ENCODE data around the gene CD2AP.

Gene CD2AP

DNA sequence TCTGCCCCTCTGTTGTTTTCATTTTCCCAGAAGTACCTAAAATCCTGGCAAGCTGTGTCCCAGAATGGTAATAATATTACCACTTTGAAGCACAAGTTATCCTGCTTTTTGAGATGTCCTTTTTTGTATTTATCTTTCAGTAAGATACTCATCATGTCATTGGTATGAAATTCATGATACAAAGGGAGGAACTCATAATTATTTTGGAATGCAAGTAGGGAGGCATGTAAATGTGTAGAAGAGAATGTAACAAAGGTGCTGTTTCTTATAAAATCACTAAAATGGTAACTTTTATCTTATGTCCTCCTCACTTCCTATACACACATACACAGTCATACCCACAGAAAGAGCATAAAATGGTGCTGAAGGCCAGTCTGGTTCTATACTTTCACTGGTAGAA is 109.9 kb downstream of the CD2AP start:
- Histone ChIP-seq H3K36me3 (ENCODE audit: control insufficient read depth in 2 of 2, insufficient read depth in 2 of 2, low read length in 2 of 2) (peaks cover 37 to 52% of the 10 kb centered on the region in 2 donors), H3K9ac (ENCODE audit: low read depth in 1 of 2, low read length in 2 of 2) (no peak overlapping the region), H3K27me3 (ENCODE audit: control insufficient read depth in 2 of 2, insufficient read depth in 2 of 2, low read length in 2 of 2) (no peaks in the 10 kb centered on the region), H3K4me3 (ENCODE audit: low read length in 2 of 2) (no peak overlapping the region), H3K9me3 (ENCODE audit: control insufficient read depth in 2 of 2, low read length in 2 of 2) (no peaks in the 10 kb centered on the region), H3K27ac (ENCODE audit: low read depth in 2 of 2, low read length in 2 of 2) (no peak overlapping the region), H3K4me1 (ENCODE audit: control insufficient read depth in 2 of 2, insufficient read depth in 2 of 2, low read length in 2 of 2) (no peaks in the 10 kb centered on the region)

DNA sequence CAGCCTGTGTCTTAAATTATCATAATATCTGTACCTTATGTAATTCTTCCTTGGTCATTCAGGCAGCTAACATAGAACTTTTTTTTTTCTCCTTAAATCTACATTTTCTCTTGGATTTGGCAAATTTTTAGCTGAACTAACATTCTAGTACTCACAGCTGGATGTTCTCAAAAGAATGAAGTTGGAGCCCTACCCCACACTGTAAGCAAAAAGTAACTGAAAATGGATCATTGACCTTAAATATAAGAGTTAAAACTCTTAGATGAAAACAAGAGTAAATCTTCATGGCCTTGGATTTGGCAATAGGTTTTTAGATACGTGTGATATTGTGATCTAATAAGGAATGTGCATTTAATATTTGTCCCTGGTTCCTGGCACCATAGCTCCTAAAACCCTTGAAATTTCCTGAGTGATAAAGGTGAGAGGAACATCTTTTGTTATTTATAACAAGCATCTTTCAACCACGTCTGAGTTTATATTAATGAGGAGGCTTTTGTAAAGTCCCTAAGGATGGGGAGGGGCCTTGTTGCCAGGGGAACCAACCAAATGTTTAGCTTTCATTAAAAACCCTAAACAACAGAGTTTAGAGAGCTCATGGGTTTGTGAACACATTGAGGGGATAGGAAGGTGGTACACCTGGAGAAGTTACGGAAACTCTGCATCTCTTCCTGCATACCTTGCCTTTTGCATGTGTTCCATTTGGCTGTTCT is 114.7 kb downstream of the CD2AP start:
- Histone ChIP-seq H3K27me3 (ENCODE audit: control insufficient read depth in 2 of 2, insufficient read depth in 2 of 2, low read length in 2 of 2) (no peaks in the 10 kb centered on the region), H3K4me1 (ENCODE audit: control insufficient read depth in 2 of 2, insufficient read depth in 2 of 2, low read length in 2 of 2) (peaks cover 6 to 13% of the 10 kb centered on the region in 2 donors), H3K27ac (ENCODE audit: low read depth in 2 of 2, low read length in 2 of 2) (no peak overlapping the region), H3K4me3 (ENCODE audit: low read length in 2 of 2) (no peak overlapping the region), H3K9me3 (ENCODE audit: control insufficient read depth in 2 of 2, low read length in 2 of 2) (no peaks in the 10 kb centered on the region), H3K9ac (ENCODE audit: low read depth in 1 of 2, low read length in 2 of 2) (no peak overlapping the region), H3K36me3 (ENCODE audit: control insufficient read depth in 2 of 2, insufficient read depth in 2 of 2, low read length in 2 of 2) (peaks cover 28 to 39% of the 10 kb centered on the region in 2 donors)

- H3K36me3 ChIP-seq (ENCODE audit: control insufficient read depth in 2 of 2, insufficient read depth in 2 of 2, low read length in 2 of 2), result peaks cover 30 to 39% of the 10 kb centered on the region in 2 donors
Observed at GRCh38 chr6:47593979-47594378, 116.4 kb downstream of the CD2AP start.

GRCh38 chr6:47595785-47596184 is 118.2 kb downstream of the CD2AP start:
- no peaks in the 10 kb centered on the region for H3K9me3 ChIP-seq (ENCODE audit: control insufficient read depth in 2 of 2, low read length in 2 of 2)
- H3K4me3 ChIP-seq (ENCODE audit: low read length in 2 of 2), result no peak overlapping the region
- peak overlapping the region in 1 of 2 donors; percentile 49 for H3K27ac ChIP-seq (ENCODE audit: low read depth in 2 of 2, low read length in 2 of 2)
- H3K36me3 ChIP-seq (ENCODE audit: control insufficient read depth in 2 of 2, insufficient read depth in 2 of 2, low read length in 2 of 2), result peaks cover 24 to 34% of the 10 kb centered on the region in 2 donors
- H3K27me3 ChIP-seq (ENCODE audit: control insufficient read depth in 2 of 2, insufficient read depth in 2 of 2, low read length in 2 of 2), result no peaks in the 10 kb centered on the region
- H3K9ac ChIP-seq (ENCODE audit: low read depth in 1 of 2, low read length in 2 of 2), result no peak overlapping the region
- peaks cover 6 to 13% of the 10 kb centered on the region in 2 donors for H3K4me1 ChIP-seq (ENCODE audit: control insufficient read depth in 2 of 2, insufficient read depth in 2 of 2, low read length in 2 of 2)

More at GRCh38 chr6:47593979-47594378, 116.4 kb downstream of the CD2AP start:
- no peak overlapping the region for H3K4me3 ChIP-seq (ENCODE audit: low read length in 2 of 2)
- H3K27ac ChIP-seq (ENCODE audit: low read depth in 2 of 2, low read length in 2 of 2), result no peak overlapping the region
- H3K9me3 ChIP-seq (ENCODE audit: control insufficient read depth in 2 of 2, low read length in 2 of 2), result no peaks in the 10 kb centered on the region
- no peaks in the 10 kb centered on the region for H3K27me3 ChIP-seq (ENCODE audit: control insufficient read depth in 2 of 2, insufficient read depth in 2 of 2, low read length in 2 of 2)
- H3K9ac ChIP-seq (ENCODE audit: low read depth in 1 of 2, low read length in 2 of 2), result no peak overlapping the region
- H3K4me1 ChIP-seq (ENCODE audit: control insufficient read depth in 2 of 2, insufficient read depth in 2 of 2, low read length in 2 of 2), result peaks cover 6 to 13% of the 10 kb centered on the region in 2 donors

GRCh38 chr6:47598367-47598766 is 120.8 kb downstream of the CD2AP start:
- Histone ChIP-seq H3K9me3 (ENCODE audit: control insufficient read depth in 2 of 2, low read length in 2 of 2) (no peaks in the 10 kb centered on the region), H3K27me3 (ENCODE audit: control insufficient read depth in 2 of 2, insufficient read depth in 2 of 2, low read length in 2 of 2) (no peaks in the 10 kb centered on the region), H3K4me3 (ENCODE audit: low read length in 2 of 2) (no peak overlapping the region)

DNA sequence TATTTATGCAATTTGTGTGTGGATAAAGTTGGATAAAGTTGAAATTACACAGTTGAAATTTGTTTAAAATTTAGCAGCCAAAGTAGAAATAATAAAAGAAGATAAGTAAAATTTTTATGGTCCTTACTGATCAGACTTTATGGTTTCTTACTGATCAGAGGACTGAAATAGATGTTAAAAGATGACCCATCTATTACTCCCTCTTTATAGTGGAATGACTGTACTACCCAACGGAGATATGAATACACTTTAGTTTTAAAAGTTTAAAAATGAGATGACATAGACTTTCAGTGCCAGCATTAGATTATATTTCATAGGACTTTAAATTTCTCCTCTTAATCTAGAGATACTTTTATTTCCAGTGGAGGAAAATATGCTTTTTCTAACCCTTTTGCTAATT is 121.9 kb downstream of the CD2AP start:
- Histone ChIP-seq H3K36me3 (ENCODE audit: control insufficient read depth in 2 of 2, insufficient read depth in 2 of 2, low read length in 2 of 2) (peaks cover 24 to 28% of the 10 kb centered on the region in 2 donors), H3K4me3 (ENCODE audit: low read length in 2 of 2) (no peak overlapping the region), H3K9ac (ENCODE audit: low read depth in 1 of 2, low read length in 2 of 2) (no peak overlapping the region), H3K27me3 (ENCODE audit: control insufficient read depth in 2 of 2, insufficient read depth in 2 of 2, low read length in 2 of 2) (no peaks in the 10 kb centered on the region), H3K27ac (ENCODE audit: low read depth in 2 of 2, low read length in 2 of 2) (no peak overlapping the region), H3K4me1 (ENCODE audit: control insufficient read depth in 2 of 2, insufficient read depth in 2 of 2, low read length in 2 of 2) (peaks cover 6 to 13% of the 10 kb centered on the region in 2 donors), H3K9me3 (ENCODE audit: control insufficient read depth in 2 of 2, low read length in 2 of 2) (no peaks in the 10 kb centered on the region)

More at GRCh38 chr6:47598367-47598766, 120.8 kb downstream of the CD2AP start:
- no peak overlapping the region for H3K27ac ChIP-seq (ENCODE audit: low read depth in 2 of 2, low read length in 2 of 2)
- no peak overlapping the region for H3K9ac ChIP-seq (ENCODE audit: low read depth in 1 of 2, low read length in 2 of 2)
- peaks cover 24 to 28% of the 10 kb centered on the region in 2 donors for H3K36me3 ChIP-seq (ENCODE audit: control insufficient read depth in 2 of 2, insufficient read depth in 2 of 2, low read length in 2 of 2)
- peaks cover 6 to 13% of the 10 kb centered on the region in 2 donors for H3K4me1 ChIP-seq (ENCODE audit: control insufficient read depth in 2 of 2, insufficient read depth in 2 of 2, low read length in 2 of 2)

DNA sequence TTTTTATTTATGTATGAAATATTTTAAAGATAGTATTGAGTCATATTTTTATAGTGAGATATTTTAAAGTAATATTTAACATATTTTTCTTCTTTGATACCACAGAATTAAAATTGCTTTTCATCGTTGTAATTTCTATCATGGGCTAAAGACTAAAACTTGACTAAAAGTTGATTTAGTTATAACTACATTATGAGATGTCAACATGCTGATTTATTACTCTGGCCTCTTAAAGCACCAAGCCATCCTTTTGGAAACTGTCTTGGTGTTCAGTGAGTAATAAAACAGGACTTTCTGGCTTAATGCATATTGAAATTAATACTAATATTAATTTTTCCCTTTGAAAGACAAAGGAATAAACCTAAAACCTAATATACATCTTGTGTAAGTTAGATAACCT is 125.6 kb downstream of the CD2AP start:
- no peaks in the 10 kb centered on the region for H3K27me3 ChIP-seq (ENCODE audit: control insufficient read depth in 2 of 2, insufficient read depth in 2 of 2, low read length in 2 of 2)
- H3K36me3 ChIP-seq (ENCODE audit: control insufficient read depth in 2 of 2, insufficient read depth in 2 of 2, low read length in 2 of 2), result peaks cover 24 to 32% of the 10 kb centered on the region in 2 donors
- no peak overlapping the region for H3K9ac ChIP-seq (ENCODE audit: low read depth in 1 of 2, low read length in 2 of 2)
- H3K4me1 ChIP-seq (ENCODE audit: control insufficient read depth in 2 of 2, insufficient read depth in 2 of 2, low read length in 2 of 2), result peaks cover 0 to 3% of the 10 kb centered on the region in 2 donors
- H3K9me3 ChIP-seq (ENCODE audit: control insufficient read depth in 2 of 2, low read length in 2 of 2), result no peaks in the 10 kb centered on the region
- H3K27ac ChIP-seq (ENCODE audit: low read depth in 2 of 2, low read length in 2 of 2), result no peak overlapping the region
- no peak overlapping the region for H3K4me3 ChIP-seq (ENCODE audit: low read length in 2 of 2)

DNA sequence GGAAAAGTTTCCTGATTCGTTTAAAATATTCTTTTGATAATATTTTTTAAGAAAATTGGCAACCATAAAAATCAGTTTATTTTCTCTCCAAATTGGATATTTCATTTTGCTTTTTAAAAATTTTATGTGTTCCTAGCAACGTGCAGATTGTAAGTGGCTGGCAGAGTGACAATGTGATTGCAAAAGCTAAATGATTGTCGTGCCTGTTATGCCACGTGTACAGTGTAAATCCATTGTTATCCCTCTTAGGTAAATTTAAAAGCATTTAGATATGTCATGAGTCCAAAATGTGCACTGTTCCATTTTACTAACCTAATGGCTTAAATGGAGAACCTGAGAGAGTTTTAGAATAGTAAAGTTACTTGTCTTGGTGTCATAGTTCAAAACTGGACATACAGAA is 126.4 kb downstream of the CD2AP start:
- Histone ChIP-seq H3K27me3 (ENCODE audit: control insufficient read depth in 2 of 2, insufficient read depth in 2 of 2, low read length in 2 of 2) (no peaks in the 10 kb centered on the region), H3K36me3 (ENCODE audit: control insufficient read depth in 2 of 2, insufficient read depth in 2 of 2, low read length in 2 of 2) (peaks cover 23 to 33% of the 10 kb centered on the region in 2 donors), H3K9ac (ENCODE audit: low read depth in 1 of 2, low read length in 2 of 2) (no peak overlapping the region), H3K27ac (ENCODE audit: low read depth in 2 of 2, low read length in 2 of 2) (no peak overlapping the region), H3K4me1 (ENCODE audit: control insufficient read depth in 2 of 2, insufficient read depth in 2 of 2, low read length in 2 of 2) (peaks cover 0 to 3% of the 10 kb centered on the region in 2 donors), H3K9me3 (ENCODE audit: control insufficient read depth in 2 of 2, low read length in 2 of 2) (no peaks in the 10 kb centered on the region), H3K4me3 (ENCODE audit: low read length in 2 of 2) (no peak overlapping the region)

DNA sequence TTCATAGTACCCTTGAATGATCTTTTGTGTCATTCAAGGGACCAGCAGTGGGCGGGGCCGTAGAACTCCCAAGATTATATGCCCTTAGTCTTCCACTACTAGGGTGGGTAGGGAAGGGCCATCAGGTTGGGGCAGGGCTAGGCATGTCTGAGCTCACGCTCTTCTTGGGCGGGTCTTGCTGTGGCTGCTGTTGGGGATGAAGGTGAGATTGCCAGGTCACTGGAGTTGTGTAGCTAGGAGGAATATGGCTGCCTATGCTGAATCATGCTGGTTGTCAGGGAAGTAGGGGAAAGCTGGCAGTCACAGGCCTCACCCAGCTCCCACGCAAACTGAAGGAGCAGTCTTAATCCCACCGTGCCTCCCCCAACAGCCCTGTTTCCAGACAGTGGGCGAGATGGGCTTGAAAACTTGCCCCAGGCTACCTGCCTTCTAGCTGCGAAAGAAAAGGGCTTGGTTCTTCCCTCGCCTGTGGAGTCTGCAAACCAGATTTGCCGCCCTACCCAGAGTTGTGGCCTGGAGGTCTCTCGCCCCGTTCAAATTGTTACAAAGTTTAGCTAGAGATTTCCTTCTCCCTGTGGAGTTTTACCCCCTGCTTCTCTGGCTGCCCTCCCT is 144.4 kb downstream of the CD2AP start:
- no peak overlapping the region for H3K9ac ChIP-seq (ENCODE audit: low read depth in 1 of 2, low read length in 2 of 2)
- peaks cover 38 to 41% of the 10 kb centered on the region in 2 donors for H3K36me3 ChIP-seq (ENCODE audit: control insufficient read depth in 2 of 2, insufficient read depth in 2 of 2, low read length in 2 of 2)
- H3K4me3 ChIP-seq (ENCODE audit: low read length in 2 of 2), result no peak overlapping the region
- no peaks in the 10 kb centered on the region for H3K4me1 ChIP-seq (ENCODE audit: control insufficient read depth in 2 of 2, insufficient read depth in 2 of 2, low read length in 2 of 2)
- H3K9me3 ChIP-seq (ENCODE audit: control insufficient read depth in 2 of 2, low read length in 2 of 2), result no peaks in the 10 kb centered on the region
- H3K27ac ChIP-seq (ENCODE audit: low read depth in 2 of 2, low read length in 2 of 2), result no peak overlapping the region
- no peaks in the 10 kb centered on the region for H3K27me3 ChIP-seq (ENCODE audit: control insufficient read depth in 2 of 2, insufficient read depth in 2 of 2, low read length in 2 of 2)

DNA sequence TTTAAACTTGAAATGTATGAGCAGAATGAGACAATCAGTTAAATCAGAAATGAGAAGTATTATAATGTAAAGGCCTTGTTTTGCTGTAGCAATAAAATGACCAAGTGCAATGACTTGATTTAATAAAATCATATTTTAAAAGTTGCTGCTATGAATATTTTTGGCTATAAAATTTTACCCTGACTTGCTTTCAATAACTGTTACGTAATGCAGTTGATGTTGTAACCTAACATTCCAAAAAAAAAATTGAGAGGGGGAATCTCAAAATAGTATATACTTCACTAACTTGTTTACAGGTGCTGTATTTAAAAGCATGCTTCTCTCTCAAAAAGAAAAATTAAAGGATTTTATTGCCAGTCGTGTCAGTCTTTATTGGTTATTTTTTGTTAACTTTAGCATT is 149.2 kb downstream of the CD2AP start:
- no peaks in the 10 kb centered on the region for H3K27me3 ChIP-seq (ENCODE audit: control insufficient read depth in 2 of 2, insufficient read depth in 2 of 2, low read length in 2 of 2)
- no peak overlapping the region for H3K4me3 ChIP-seq (ENCODE audit: low read length in 2 of 2)
- H3K4me1 ChIP-seq (ENCODE audit: control insufficient read depth in 2 of 2, insufficient read depth in 2 of 2, low read length in 2 of 2), result peaks cover 5% of the 10 kb centered on the region in 2 donors
- no peak overlapping the region for H3K9ac ChIP-seq (ENCODE audit: low read depth in 1 of 2, low read length in 2 of 2)
- H3K27ac ChIP-seq (ENCODE audit: low read depth in 2 of 2, low read length in 2 of 2), result no peak overlapping the region
- peaks cover 18 to 23% of the 10 kb centered on the region in 2 donors for H3K36me3 ChIP-seq (ENCODE audit: control insufficient read depth in 2 of 2, insufficient read depth in 2 of 2, low read length in 2 of 2)
- no peaks in the 10 kb centered on the region for H3K9me3 ChIP-seq (ENCODE audit: control insufficient read depth in 2 of 2, low read length in 2 of 2)
